Upper lobe of left lung (tissue), 6 donors: ENCODE data around the gene ERI3. TPM values are rescaled to one million over a fixed set of nuclear protein-coding genes. Genes with fewer than 3 reads are reported as not detected.

Experiments
- ATAC-seq, 2 donors: fragments of 200-7000 bp; cut with Tn5 transposase; one replicate each; pipeline ENCODE4 v1.9.1; 2022; ENCODE audit warnings: mild to moderate bottlenecking in 2 of 2, moderate library complexity in 2 of 2; ENCODE audit not compliant: low FRiP score in 2 of 2
- DNase-seq, 2 donors: peaks; one replicate each; pipeline ENCODE4 v3.0.0-alpha.2; 2019 to 2020
- H3K27ac ChIP-seq, 4 donors: fragments of 200-600 bp; sonication (generic); one replicate each; pipeline ENCODE4 v1.5.1; 2016 to 2019
- H3K27me3 ChIP-seq, 4 donors: fragments of 200-600 bp; sonication (generic); one replicate each; pipeline ENCODE4 v1.5.1; 2017 to 2019
- H3K36me3 ChIP-seq, 4 donors: fragments of 200-600 bp; sonication (generic); one replicate each; pipeline ENCODE4 v1.5.1; 2016 to 2019
- H3K4me1 ChIP-seq, 4 donors: fragments of 200-600 bp; sonication (generic); one replicate each; pipeline ENCODE4 v1.5.1; 2018 to 2019
- H3K4me3 ChIP-seq, 4 donors: fragments of 200-600 bp; sonication (generic); one replicate each; pipeline ENCODE4 v1.5.1; 2017 to 2019; ENCODE audit warnings: mild to moderate bottlenecking in 2 of 4, moderate library complexity in 1 of 4
- H3K9me3 ChIP-seq, 4 donors: fragments of 200-600 bp; sonication (generic); one replicate each; pipeline ENCODE4 v1.5.1; 2018 to 2019
- EP300 ChIP-seq, 4 donors: sonication (generic); formaldehyde crosslinking; IDR thresholded peaks; one replicate each; pipeline ENCODE4 v1.5.1; 2017; ENCODE audit warnings: antibody characterized with exemption in 4 of 4, control low read depth in 2 of 4
- POLR2A ChIP-seq, 4 donors: fragments of 450-650 bp; IDR thresholded peaks; one replicate each; pipeline ENCODE4 v1.5.1; 2016 to 2017; ENCODE audit warnings: antibody characterized with exemption in 4 of 4, mild to moderate bottlenecking in 2 of 4
- POLR2AphosphoS5 ChIP-seq, 2 donors: sonication (generic); formaldehyde crosslinking; IDR thresholded peaks; one replicate each; pipeline ENCODE4 v1.5.1; 2017; ENCODE audit warnings: antibody characterized with exemption in 2 of 2
- WGBS, 2 donors: methylation state at CpG; one replicate each; pipeline ENCODE4 v1.1.5; 2017 to 2018; 5-methylcytosine and 5-hydroxymethylcytosine counted together
- total RNA-seq, 6 donors: library from RNA; depleted of rRNA in 4 of 6; stranded (reverse); fragments of >200 nt in 4 of 6; gene quantifications; one replicate each; pipeline versions ENCODE4 v1.1.0 to v1.2.1, GENCODE V29; 2016 to 2021
- TF ChIP-seq, protein P1 (sequence below), 6 experiments: fragments of 450-650 bp in 4 of 6; fragments of 200-600 bp in 2 of 6; sonication (generic) in 2 of 6; IDR thresholded peaks; one replicate each; pipeline ENCODE4 v1.5.1; 2016 to 2019; ENCODE audit warnings: antibody characterized with exemption in 6 of 6
- donor health status: DM: no; HTN: no; CAD: no; lungs with moderate emphysema.
- donor health status: DM: no; HTN: yes; CAD: no; lungs with severe emphysema.

ERI3 gene, protein sequence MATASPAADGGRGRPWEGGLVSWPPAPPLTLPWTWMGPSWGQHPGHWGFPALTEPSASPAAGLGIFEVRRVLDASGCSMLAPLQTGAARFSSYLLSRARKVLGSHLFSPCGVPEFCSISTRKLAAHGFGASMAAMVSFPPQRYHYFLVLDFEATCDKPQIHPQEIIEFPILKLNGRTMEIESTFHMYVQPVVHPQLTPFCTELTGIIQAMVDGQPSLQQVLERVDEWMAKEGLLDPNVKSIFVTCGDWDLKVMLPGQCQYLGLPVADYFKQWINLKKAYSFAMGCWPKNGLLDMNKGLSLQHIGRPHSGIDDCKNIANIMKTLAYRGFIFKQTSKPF
- 10 to 100 TPM; 27.0 to 43.7 (median 39.3) TPM for total RNA-seq

DNA sequence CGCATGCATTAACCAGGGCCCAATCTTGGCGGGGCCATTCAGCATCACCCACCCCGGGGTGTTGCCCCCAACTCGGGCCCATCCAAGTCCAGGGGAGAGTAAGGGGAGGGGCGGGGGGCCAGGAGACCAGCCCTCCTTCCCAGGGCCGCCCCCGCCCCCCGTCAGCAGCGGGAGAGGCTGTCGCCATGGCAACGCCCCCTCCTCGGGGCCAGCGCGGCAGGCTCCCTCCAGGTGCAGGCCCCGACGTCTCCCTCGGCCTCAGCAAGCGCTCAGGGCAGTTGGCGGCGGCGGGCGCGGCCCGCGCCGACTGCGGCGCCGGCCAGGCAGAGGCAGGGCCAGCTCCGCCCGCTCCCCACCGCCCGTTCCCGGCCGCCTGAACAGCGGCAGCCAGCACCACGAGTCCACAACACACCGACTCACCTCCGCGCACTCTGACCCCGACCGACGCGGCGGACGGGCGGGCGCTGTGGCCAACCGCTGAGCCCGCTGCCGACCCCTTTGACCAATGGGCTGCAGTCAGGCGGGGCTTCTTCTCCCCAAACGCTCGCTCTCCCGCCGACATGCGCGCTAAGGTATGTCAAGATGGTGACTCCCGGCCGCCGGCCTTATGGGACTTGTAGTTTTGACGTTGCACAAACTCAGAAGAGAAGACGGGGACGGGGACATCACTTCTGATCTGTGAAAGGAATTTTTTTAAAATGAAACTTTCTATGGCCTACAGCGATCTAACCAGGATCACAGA is at the start of gene ERI3:
ERI3 (minus strand) TSS at position 418 of the 742 bp plus-strand sequence; CDS start at position 187, 231 bp downstream.
- Histone ChIP-seq H3K36me3 (no peaks in the 10 kb centered on the region), H3K9me3 (no peaks in the 10 kb centered on the region), H3K27ac (peak within 1 kb of the TSS; percentile 69 to 80 (median 76)), H3K27me3 (no peaks in the 10 kb centered on the region), H3K4me1 (peaks cover 4 to 29% (median 17%) of the 10 kb centered on the region in 4 donors), H3K4me3 (peak within 1 kb of the TSS; percentile 85 to 100 (median 92))
- ATAC-seq (peak; percentile 98 to 100), DNase-seq (peak; percentile 98 to 99)
- WGBS, 2 donors, result 1 to 2% methylated on average over 16 to 32 of the region's 65 CpGs
- TF ChIP-seq, protein P1, sequence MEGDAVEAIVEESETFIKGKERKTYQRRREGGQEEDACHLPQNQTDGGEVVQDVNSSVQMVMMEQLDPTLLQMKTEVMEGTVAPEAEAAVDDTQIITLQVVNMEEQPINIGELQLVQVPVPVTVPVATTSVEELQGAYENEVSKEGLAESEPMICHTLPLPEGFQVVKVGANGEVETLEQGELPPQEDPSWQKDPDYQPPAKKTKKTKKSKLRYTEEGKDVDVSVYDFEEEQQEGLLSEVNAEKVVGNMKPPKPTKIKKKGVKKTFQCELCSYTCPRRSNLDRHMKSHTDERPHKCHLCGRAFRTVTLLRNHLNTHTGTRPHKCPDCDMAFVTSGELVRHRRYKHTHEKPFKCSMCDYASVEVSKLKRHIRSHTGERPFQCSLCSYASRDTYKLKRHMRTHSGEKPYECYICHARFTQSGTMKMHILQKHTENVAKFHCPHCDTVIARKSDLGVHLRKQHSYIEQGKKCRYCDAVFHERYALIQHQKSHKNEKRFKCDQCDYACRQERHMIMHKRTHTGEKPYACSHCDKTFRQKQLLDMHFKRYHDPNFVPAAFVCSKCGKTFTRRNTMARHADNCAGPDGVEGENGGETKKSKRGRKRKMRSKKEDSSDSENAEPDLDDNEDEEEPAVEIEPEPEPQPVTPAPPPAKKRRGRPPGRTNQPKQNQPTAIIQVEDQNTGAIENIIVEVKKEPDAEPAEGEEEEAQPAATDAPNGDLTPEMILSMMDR (IDR thresholded peaks at IDR 0.05), result no peak
- peak in 1 of 2 donors; percentile 77 for TF ChIP-seq POLR2AphosphoS5 (IDR thresholded peaks at IDR 0.05)
- TF ChIP-seq EP300 (IDR thresholded peaks at IDR 0.05), result no peak
- TF ChIP-seq POLR2A (IDR thresholded peaks at IDR 0.05), result peak in 3 of 4 donors; percentile 56 to 85 (median 67)

DNA sequence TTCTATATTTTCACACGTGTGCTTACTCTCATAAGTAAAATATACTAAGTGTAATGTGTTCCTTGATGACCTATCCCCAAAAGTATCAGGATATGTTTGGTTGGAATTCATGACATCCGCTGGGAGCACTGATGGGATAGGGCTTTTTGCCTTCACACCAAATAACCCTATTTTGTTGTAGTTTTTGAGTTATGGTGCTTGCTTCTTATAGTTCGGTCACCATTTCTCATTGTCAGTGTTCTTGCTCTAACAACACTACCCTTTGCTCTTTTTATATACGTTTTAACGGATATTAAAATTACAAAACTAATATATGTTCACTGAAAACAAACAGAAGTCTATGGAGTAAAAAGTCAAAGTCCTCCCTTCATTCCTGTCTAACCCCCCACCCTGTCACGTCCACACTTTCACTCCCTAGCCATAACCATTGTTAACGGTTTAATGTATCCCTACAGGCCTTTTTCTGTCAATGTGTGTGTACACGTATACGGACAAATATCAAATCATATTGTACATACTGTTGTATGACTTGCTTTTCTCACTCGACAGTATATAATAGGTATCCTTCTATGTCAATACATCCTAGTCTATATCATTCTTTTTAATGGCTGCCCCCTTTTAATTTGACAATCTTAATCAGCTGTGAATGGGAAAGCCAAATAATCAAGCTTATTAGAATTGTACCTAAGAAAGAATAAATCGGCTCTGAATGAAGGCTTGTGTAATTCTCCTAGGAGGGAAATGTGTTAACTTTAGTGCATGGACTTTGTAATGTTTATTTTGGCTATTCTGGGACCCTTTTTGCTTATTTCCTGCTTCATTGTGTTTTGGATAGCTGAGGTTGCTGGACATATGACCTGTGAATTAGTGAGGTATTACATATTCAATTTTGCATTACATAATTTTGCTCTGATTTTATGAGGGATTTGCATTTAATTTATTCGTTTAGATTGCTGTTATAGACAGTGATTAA is 46.5 kb upstream of the ERI3 start:
- Histone ChIP-seq H3K4me3 (no peak overlapping the region), H3K27me3 (peaks cover 0 to 19% (median 11%) of the 10 kb centered on the region in 4 donors), H3K36me3 (no peaks in the 10 kb centered on the region), H3K27ac (no peak overlapping the region), H3K4me1 (peaks cover 19 to 20% (median 19%) of the 10 kb centered on the region in 4 donors), H3K9me3 (no peaks in the 10 kb centered on the region)
- ATAC-seq (no peak), DNase-seq (no peak)
- TF ChIP-seq, protein P1 (IDR thresholded peaks at IDR 0.05), result no peak
- TF ChIP-seq POLR2AphosphoS5 (IDR thresholded peaks at IDR 0.05) (no peak), EP300 (IDR thresholded peaks at IDR 0.05) (no peak), POLR2A (IDR thresholded peaks at IDR 0.05) (no peak)
- WGBS, 2 donors, result 79 to 80% methylated on average over 12 of the region's 12 CpGs

DNA sequence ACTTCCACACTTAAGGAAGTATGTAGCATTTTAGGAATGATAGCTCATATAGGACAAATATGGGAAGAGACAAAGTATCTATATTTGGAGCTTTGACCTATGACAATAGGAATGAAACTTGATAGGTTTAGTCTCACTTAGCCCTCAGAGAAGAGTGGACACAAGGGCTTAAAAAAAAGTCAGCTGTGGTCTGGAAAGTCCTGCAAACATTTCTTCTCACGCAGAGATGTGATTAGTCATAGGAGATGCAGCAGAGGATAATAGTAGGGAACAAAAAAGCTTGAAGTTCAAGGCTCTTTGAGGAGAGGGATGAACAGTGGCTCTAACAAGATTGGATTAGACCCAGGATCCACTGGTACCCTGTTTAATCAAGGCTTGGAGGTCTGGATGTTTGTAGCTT is 35.2 kb upstream of the ERI3 start:
- ATAC-seq (no peak), DNase-seq (no peak)
- Histone ChIP-seq H3K9me3 (no peaks in the 10 kb centered on the region), H3K4me1 (no peaks in the 10 kb centered on the region), H3K4me3 (no peak overlapping the region), H3K27ac (no peak overlapping the region), H3K36me3 (no peaks in the 10 kb centered on the region), H3K27me3 (no peaks in the 10 kb centered on the region)
- TF ChIP-seq, protein P1 (IDR thresholded peaks at IDR 0.05), result no peak
- TF ChIP-seq EP300 (IDR thresholded peaks at IDR 0.05), result no peak
- TF ChIP-seq POLR2AphosphoS5 (IDR thresholded peaks at IDR 0.05), result no peak
- no peak for TF ChIP-seq POLR2A (IDR thresholded peaks at IDR 0.05)
- WGBS, 2 donors, result 64 to 87% methylated on average over 1 of the region's 1 CpG

DNA sequence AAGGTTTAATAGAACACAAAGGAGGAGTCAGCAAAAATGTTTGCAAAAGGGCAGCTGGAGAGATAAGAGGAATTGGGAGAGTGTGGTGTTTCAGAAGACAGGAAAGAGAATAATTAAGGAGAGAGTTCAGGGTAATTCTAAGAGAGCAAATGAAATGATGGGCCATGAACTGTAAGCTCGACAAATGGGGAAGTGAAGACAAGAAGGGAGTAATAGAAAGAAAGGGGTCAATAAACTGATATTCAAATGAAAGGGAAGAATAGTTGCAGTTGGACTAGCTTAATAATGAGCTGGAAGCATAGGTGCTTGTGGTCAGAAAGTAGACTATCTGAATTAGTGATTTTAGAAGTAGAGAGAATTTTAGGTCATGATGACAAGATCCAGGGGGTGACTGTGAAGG is 34.4 kb upstream of the ERI3 start:
- Histone ChIP-seq H3K36me3 (no peaks in the 10 kb centered on the region), H3K4me3 (no peak overlapping the region), H3K9me3 (no peaks in the 10 kb centered on the region), H3K27me3 (no peaks in the 10 kb centered on the region), H3K27ac (no peak overlapping the region), H3K4me1 (no peaks in the 10 kb centered on the region)
- no peak for TF ChIP-seq POLR2A (IDR thresholded peaks at IDR 0.05)
- TF ChIP-seq EP300 (IDR thresholded peaks at IDR 0.05), result no peak
- TF ChIP-seq, protein P1 (IDR thresholded peaks at IDR 0.05), result no peak
- TF ChIP-seq POLR2AphosphoS5 (IDR thresholded peaks at IDR 0.05), result no peak
- ATAC-seq, result no peak
- DNase-seq, result no peak
- WGBS, 2 donors, result 57 to 60% methylated on average over 1 of the region's 1 CpG
